ENCODE results near the gene SH3GL1.

- TF ChIP-seq, protein P1, sequence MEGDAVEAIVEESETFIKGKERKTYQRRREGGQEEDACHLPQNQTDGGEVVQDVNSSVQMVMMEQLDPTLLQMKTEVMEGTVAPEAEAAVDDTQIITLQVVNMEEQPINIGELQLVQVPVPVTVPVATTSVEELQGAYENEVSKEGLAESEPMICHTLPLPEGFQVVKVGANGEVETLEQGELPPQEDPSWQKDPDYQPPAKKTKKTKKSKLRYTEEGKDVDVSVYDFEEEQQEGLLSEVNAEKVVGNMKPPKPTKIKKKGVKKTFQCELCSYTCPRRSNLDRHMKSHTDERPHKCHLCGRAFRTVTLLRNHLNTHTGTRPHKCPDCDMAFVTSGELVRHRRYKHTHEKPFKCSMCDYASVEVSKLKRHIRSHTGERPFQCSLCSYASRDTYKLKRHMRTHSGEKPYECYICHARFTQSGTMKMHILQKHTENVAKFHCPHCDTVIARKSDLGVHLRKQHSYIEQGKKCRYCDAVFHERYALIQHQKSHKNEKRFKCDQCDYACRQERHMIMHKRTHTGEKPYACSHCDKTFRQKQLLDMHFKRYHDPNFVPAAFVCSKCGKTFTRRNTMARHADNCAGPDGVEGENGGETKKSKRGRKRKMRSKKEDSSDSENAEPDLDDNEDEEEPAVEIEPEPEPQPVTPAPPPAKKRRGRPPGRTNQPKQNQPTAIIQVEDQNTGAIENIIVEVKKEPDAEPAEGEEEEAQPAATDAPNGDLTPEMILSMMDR (IDR thresholded peaks at IDR 0.05; ENCODE audit: low read length) = no peak
- no peak for TF ChIP-seq EZH2 (IDR thresholded peaks at IDR 0.05; ENCODE audit: borderline replicate concordance, low read length)
These were observed 21.5 kb downstream of the SH3GL1 start for GRCh38 chr19:4378886-4379285.
